ENCODE results near the gene GNG7. TPM values are rescaled to one million over a fixed set of nuclear protein-coding genes. Genes with fewer than 3 reads are reported as not detected.
"Not testable (repeated sequence)": the region's sequence is repeated elsewhere in the genome, so short reads cannot be mapped to it uniquely, and the experiment has no call there.

GNG7 gene
- total and polyA plus RNA-seq, 12 donors = 0.83 to 16.5 (median 7.8) TPM

- no peak overlapping the region for H3K4me3 ChIP-seq
- intact Hi-C loops (cut with DNase I) = no loop called here
- H3K9me3 ChIP-seq (replicated peaks in 1 of 3) = no peaks in the 10 kb centered on the region
- no peak for TF ChIP-seq CTCF (IDR thresholded peaks at IDR 0.05)
- no peak for TF ChIP-seq POLR2A (IDR thresholded peaks at IDR 0.05)
- 72 to 81% (median 80%) methylated on average over 31 to 47 of the region's 47 CpGs for WGBS, 4 donors
- no peaks in the 10 kb centered on the region for H3K27me3 ChIP-seq
- no peak overlapping the region for H3K27ac ChIP-seq
- no peaks in the 10 kb centered on the region for H3K36me3 ChIP-seq (replicated peaks in 1 of 2)
- H3K4me1 ChIP-seq (replicated peaks in 1 of 2) = peaks cover 0 to 7% of the 10 kb centered on the region in 2 donors
- peak in 1 of 7 donors; percentile 19 for DNase-seq
Measured at GRCh38 chr19:2607712-2608601, 94.5 kb downstream of the GNG7 start.

GRCh38 chr19:2606774-2607173, 95.7 kb downstream of the GNG7 start:
- intact Hi-C loops (cut with DNase I); H3K4me3 ChIP-seq; H3K36me3 ChIP-seq (replicated peaks in 1 of 2); H3K9me3 ChIP-seq (replicated peaks in 1 of 3); H3K27ac ChIP-seq; H3K27me3 ChIP-seq: not testable (repeated sequence)
- peak in 1 of 7 donors; percentile 12 for DNase-seq
- 83 to 94% (median 89%) methylated on average over 4 to 9 of the region's 9 CpGs for WGBS, 4 donors
- H3K4me1 ChIP-seq (replicated peaks in 1 of 2) = peaks cover 0 to 13% of the 10 kb centered on the region in 2 donors

GRCh38 chr19:2605889-2606288, 96.6 kb downstream of the GNG7 start:
- H3K27me3 ChIP-seq; H3K27ac ChIP-seq; intact Hi-C loops (cut with DNase I); H3K9me3 ChIP-seq (replicated peaks in 1 of 3); H3K36me3 ChIP-seq (replicated peaks in 1 of 2); H3K4me3 ChIP-seq; H3K4me1 ChIP-seq (replicated peaks in 1 of 2): not testable (repeated sequence)
- peak in 1 of 7 donors; percentile 14 for DNase-seq
- WGBS, 4 donors = 86 to 97% (median 89%) methylated on average over 9 of the region's 9 CpGs

GRCh38 chr19:2604747-2605329, 97.7 kb downstream of the GNG7 start:
- Histone ChIP-seq H3K36me3 (replicated peaks in 1 of 2) (no peaks in the 10 kb centered on the region), H3K27ac (no peak overlapping the region), H3K4me1 (replicated peaks in 1 of 2) (peaks cover 0 to 9% of the 10 kb centered on the region in 2 donors), H3K27me3 (no peaks in the 10 kb centered on the region), H3K9me3 (replicated peaks in 1 of 3) (no peaks in the 10 kb centered on the region), H3K4me3 (no peak overlapping the region)
- WGBS, 4 donors = 92 to 99% (median 96%) methylated on average over 8 of the region's 8 CpGs
- DNase-seq = no peak
- intact Hi-C loops (cut with DNase I) = no loop called here
- TF ChIP-seq POLR2A (IDR thresholded peaks at IDR 0.05) (no peak), CTCF (IDR thresholded peaks at IDR 0.05) (no peak)

GRCh38 chr19:2603334-2603733, 99.2 kb downstream of the GNG7 start:
- Histone ChIP-seq H3K36me3 (replicated peaks in 1 of 2) (no peaks in the 10 kb centered on the region), H3K27ac (peak overlapping the region in 4 of 5 donors; percentile 32 to 76 (median 58)), H3K4me1 (replicated peaks in 1 of 2) (peaks cover 6 to 15% of the 10 kb centered on the region in 2 donors), H3K27me3 (no peaks in the 10 kb centered on the region), H3K4me3 (no peak overlapping the region), H3K9me3 (replicated peaks in 1 of 3) (no peaks in the 10 kb centered on the region)
- 59 to 65% (median 63%) methylated on average over 17 of the region's 17 CpGs for WGBS, 4 donors
- peak in 1 of 7 donors; percentile 45 for DNase-seq
- TF ChIP-seq POLR2A (IDR thresholded peaks at IDR 0.05) = no peak
- intact Hi-C loops (cut with DNase I) = no loop called here

Measured in adrenal gland (tissue), 12 donors.